Measurements from ENCODE around the gene DOCK3.

DNA sequence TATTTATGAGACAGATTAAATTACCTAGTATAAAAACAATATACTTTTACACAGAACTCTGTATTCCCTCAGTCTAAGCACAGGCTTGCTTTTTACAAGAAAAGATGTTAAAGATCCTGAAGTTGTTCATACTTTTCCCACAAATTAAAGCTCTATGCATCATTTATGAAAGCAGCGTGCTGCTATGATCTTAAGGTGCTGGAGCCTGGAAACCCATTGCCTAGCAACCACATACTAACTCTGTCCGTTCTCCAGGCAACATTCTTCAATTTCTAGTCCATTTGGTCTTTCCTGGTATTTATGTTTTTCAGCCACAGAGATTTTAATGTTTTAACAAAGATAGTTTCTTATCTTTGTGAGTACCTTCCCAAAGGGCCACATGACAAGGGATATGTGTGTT, 312.0 kb downstream of the DOCK3 start:
- TF ChIP-seq, protein P1, sequence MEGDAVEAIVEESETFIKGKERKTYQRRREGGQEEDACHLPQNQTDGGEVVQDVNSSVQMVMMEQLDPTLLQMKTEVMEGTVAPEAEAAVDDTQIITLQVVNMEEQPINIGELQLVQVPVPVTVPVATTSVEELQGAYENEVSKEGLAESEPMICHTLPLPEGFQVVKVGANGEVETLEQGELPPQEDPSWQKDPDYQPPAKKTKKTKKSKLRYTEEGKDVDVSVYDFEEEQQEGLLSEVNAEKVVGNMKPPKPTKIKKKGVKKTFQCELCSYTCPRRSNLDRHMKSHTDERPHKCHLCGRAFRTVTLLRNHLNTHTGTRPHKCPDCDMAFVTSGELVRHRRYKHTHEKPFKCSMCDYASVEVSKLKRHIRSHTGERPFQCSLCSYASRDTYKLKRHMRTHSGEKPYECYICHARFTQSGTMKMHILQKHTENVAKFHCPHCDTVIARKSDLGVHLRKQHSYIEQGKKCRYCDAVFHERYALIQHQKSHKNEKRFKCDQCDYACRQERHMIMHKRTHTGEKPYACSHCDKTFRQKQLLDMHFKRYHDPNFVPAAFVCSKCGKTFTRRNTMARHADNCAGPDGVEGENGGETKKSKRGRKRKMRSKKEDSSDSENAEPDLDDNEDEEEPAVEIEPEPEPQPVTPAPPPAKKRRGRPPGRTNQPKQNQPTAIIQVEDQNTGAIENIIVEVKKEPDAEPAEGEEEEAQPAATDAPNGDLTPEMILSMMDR (conservative IDR thresholded peaks at IDR 0.05; ENCODE audit: low read depth, low read length), result no peak
- TF ChIP-seq RAD21 (IDR thresholded peaks at IDR 0.05; ENCODE audit: low read length) (no peak), USF2 (IDR thresholded peaks at IDR 0.05; ENCODE audit: low read depth, low read length) (no peak), CEBPB (IDR thresholded peaks at IDR 0.05; ENCODE audit: low read depth, low read length) (no peak), RFX5 (IDR thresholded peaks at IDR 0.05; ENCODE audit: low read depth, low read length) (no peak)

All from IMR-90 (cell line).